Endothelial cell of umbilical vein (primary cell): ENCODE data around the gene FXYD7. TPM values are rescaled to one million over a fixed set of nuclear protein-coding genes. Genes with fewer than 3 reads are reported as not detected.
"Not testable (repeated sequence)": the region's sequence is repeated elsewhere in the genome, so short reads cannot be mapped to it uniquely, and the experiment has no call there.

Experiments used
- BruUV-seq: library from RNA; stranded (reverse); fragments of 400-500 nt; replicated peaks from 2 replicates; lab custom pipeline; 2021; lab: Mats Ljungman, UMichigan
- CTCF ChIA-PET: fragments of 300-600, 350-600 bp; sonication (Branson Sonifier 250); formaldehyde crosslinking; loops from one replicate; lab custom pipeline; 2021; ENCODE audit warnings: antibody characterized with exemption, inconsistent platforms; lab: Charles Lee
- POLR2A ChIA-PET: fragments of 300-600, 350-600 bp; sonication (Branson Sonifier 250); formaldehyde crosslinking; loops from one replicate; lab custom pipeline; 2021; ENCODE audit warnings: antibody characterized with exemption, inconsistent platforms; lab: Charles Lee
- DNase-seq: peaks from one replicate; pipeline ENCODE4 v3.0.0-alpha.2; 2011; ENCODE audit warnings: low read depth, low spot score
- FAIRE-seq: peaks from 2 replicates; lab custom pipeline; 2011; peaks lifted over from hg19 to GRCh38; lab: Jason Lieb, UNC
- H2AFZ ChIP-seq: 2 replicates; pipeline ENCODE4 v1.6.0; 2012; ENCODE audit warnings: low read depth, low read length, control low read depth, inconsistent platforms
- H3K27ac ChIP-seq: 2 replicates; pipeline ENCODE4 v1.5.1; 2011; ENCODE audit warnings: low read depth, mild to moderate bottlenecking, control low read depth, low read length, moderate library complexity; ENCODE audit not compliant: insufficient read depth
- H3K27me3 ChIP-seq, 2 experiments: 2 replicates each; pipeline versions ENCODE4 v1.6.0 to v1.6.1; 2011; ENCODE audit warnings: low read length in 2 of 2, mixed read lengths in 1 of 2; ENCODE audit not compliant: control insufficient read depth in 2 of 2, insufficient read depth in 2 of 2
- H3K36me3 ChIP-seq, 2 experiments: 2 replicates in 1 of 2; 3 replicates in 1 of 2; pipeline ENCODE4 v1.5.1; 2011; ENCODE audit warnings: low read length in 2 of 2, mild to moderate bottlenecking in 1 of 2, moderate library complexity in 1 of 2; ENCODE audit not compliant: control insufficient read depth in 2 of 2, insufficient read depth in 2 of 2; ENCODE audit errors: extremely low read depth in 1 of 2
- H3K4me1 ChIP-seq: 3 replicates; pipeline ENCODE4 v1.5.1; 2011; ENCODE audit warnings: mild to moderate bottlenecking, low read length; ENCODE audit not compliant: control insufficient read depth, insufficient read depth; ENCODE audit errors: extremely low read depth
- H3K4me2 ChIP-seq: 2 replicates; pipeline ENCODE4 v1.6.1; 2011; ENCODE audit warnings: low read length, control low read depth, mixed read lengths; ENCODE audit not compliant: insufficient read depth
- H3K4me3 ChIP-seq, 3 experiments: fragments of 200-600 bp in 1 of 3; sonication (generic), shearing (Covaris generic) in 1 of 3; replicated peaks in 1 of 3; 2 replicates each; pipeline ENCODE4 v1.5.1; 2011 to 2016; ENCODE audit warnings: control low read depth in 3 of 3, low read length in 3 of 3, mild to moderate bottlenecking in 2 of 3, inconsistent platforms in 1 of 3, low read depth in 1 of 3, moderate library complexity in 1 of 3; ENCODE audit not compliant: insufficient read depth in 1 of 3
- H3K79me2 ChIP-seq: 2 replicates; pipeline ENCODE4 v1.6.0; 2012; ENCODE audit warnings: low read length, inconsistent platforms; ENCODE audit not compliant: control insufficient read depth, insufficient read depth
- H3K9ac ChIP-seq: replicated peaks from 2 replicates; pipeline ENCODE3; 2011; ENCODE audit warnings: low read length, control low read depth; ENCODE audit not compliant: insufficient read depth; ENCODE audit errors: extremely low read depth
- H3K9me1 ChIP-seq: replicated peaks from 3 replicates; pipeline ENCODE4 v1.6.0; 2011; ENCODE audit warnings: mild to moderate bottlenecking, low read length; ENCODE audit not compliant: control insufficient read depth, insufficient read depth; ENCODE audit errors: extremely low read depth
- H3K9me3 ChIP-seq: replicated peaks from 2 replicates; pipeline ENCODE4 v1.5.1; 2012; ENCODE audit warnings: low read length, inconsistent platforms; ENCODE audit not compliant: control insufficient read depth, insufficient read depth
- H4K20me1 ChIP-seq: replicated peaks from 2 replicates; pipeline ENCODE3; 2011; ENCODE audit warnings: mild to moderate bottlenecking, low read length; ENCODE audit not compliant: control insufficient read depth, insufficient read depth; ENCODE audit errors: extremely low read depth
- EZH2 ChIP-seq: IDR thresholded peaks from 2 replicates; pipeline ENCODE4 v1.6.1; 2012; ENCODE audit warnings: borderline replicate concordance, low read depth, mild to moderate bottlenecking, moderate library complexity, low read length, inconsistent platforms; ENCODE audit not compliant: severe bottlenecking
- FOS ChIP-seq: IDR thresholded peaks from 2 replicates; pipeline ENCODE4 v1.6.1; 2011; ENCODE audit warnings: mild to moderate bottlenecking, low read length, moderate library complexity, borderline replicate concordance; ENCODE audit not compliant: insufficient read depth
- GATA2 ChIP-seq: IDR thresholded peaks from 2 replicates; pipeline ENCODE4 v1.7.0; 2011; ENCODE audit warnings: low read depth, mild to moderate bottlenecking, moderate library complexity, mixed read lengths, low read length; ENCODE audit not compliant: insufficient read length, insufficient read depth
- JUN ChIP-seq: IDR thresholded peaks from 2 replicates; pipeline ENCODE4 v1.6.1; 2011; ENCODE audit warnings: borderline replicate concordance, low read depth; ENCODE audit not compliant: insufficient read length, insufficient read depth
- MYC ChIP-seq: IDR thresholded peaks from one replicate; pipeline ENCODE4 v1.6.1; 2011; ENCODE audit warnings: mild to moderate bottlenecking, low read depth, low read length
- POLR2A ChIP-seq: IDR thresholded peaks from 2 replicates; pipeline ENCODE4 v1.6.1; 2012; ENCODE audit warnings: low read depth, mild to moderate bottlenecking, control low read depth, low read length
- POLR2AphosphoS5 ChIP-seq: IDR thresholded peaks from 2 replicates; pipeline ENCODE4 v1.6.1; 2012; ENCODE audit warnings: low read depth, mild to moderate bottlenecking, control low read depth, low read length, moderate library complexity; ENCODE audit not compliant: insufficient read depth
- dilution Hi-C: fragments of 300-500 bp; cut with MboI; formaldehyde crosslinking; loops from one replicate; pipeline ENCODE4 v1.15.0; 2019; ENCODE audit warnings: low sequenced_read_pairs; ENCODE audit not compliant: extremely low pct_ligation_motif_present
- intact Hi-C: fragments of 100-400 bp; cut with micrococcal nuclease; formaldehyde crosslinking; loops from one replicate; pipeline ENCODE4 v1.10.0; 2022
- polyA plus RNA-seq, 4 experiments: library from polyadenylated mRNA; depleted of rRNA in 3 of 4; stranded (reverse) in 3 of 4; unstranded in 1 of 4; fragments of >200 nt; gene quantifications; 2 replicates each; pipeline versions ENCODE4 v1.2.1 to v1.2.3, GENCODE V29; 2011 to 2012; ENCODE audit warnings: missing spikeins in 1 of 4
- total RNA-seq: library from RNA; stranded (reverse); gene quantifications from 2 replicates; pipeline ENCODE4 v1.2.3, GENCODE V29; 2021
- TF ChIP-seq, protein P1 (sequence below), 2 donors: IDR thresholded peaks; 1 replicate in 1 of 2; 2 replicates in 1 of 2; pipeline ENCODE4 v1.5.1; 2011; ENCODE audit warnings: low read length in 2 of 2, mild to moderate bottlenecking in 2 of 2, moderate library complexity in 2 of 2, control low read depth in 1 of 2, inconsistent platforms in 1 of 2, low read depth in 1 of 2; ENCODE audit not compliant: insufficient read depth in 1 of 2; ENCODE audit errors: extremely low read depth in 1 of 2
- TF ChIP-seq, protein P2 (sequence below): IDR thresholded peaks from 2 replicates; pipeline ENCODE4 v1.6.1; 2011; ENCODE audit not compliant: insufficient read depth, insufficient read length

The FXYD7 gene
- total and polyA plus RNA-seq, 2 donors (not counting 3 experiments of a cell fraction or from before 2014, with no cell fraction given): not detected

DNA sequence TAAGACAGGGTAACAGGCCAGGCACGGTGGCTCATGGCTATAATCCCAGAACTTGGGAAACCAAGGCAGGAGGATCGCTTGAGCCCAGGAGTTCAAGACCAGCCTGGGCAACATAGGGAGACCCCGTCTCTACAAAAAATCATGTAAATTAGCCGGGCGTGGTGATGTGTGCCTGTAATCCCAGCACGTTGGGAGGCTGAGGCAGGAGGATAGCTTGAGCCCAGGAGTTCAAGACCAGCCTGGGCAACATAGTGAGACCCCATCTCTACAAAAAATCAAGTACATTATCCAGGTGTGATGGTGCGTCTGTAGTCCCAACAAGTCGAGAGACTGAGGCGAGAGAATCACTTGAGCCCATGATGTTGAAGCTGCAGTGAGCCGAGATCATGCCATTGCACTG, 39.4 kb upstream of the FXYD7 start:
- H3K9me1 ChIP-seq, H3K79me2 ChIP-seq, H3K27me3 ChIP-seq, dilution Hi-C loops, H3K27ac ChIP-seq, H3K36me3 ChIP-seq, H3K9me3 ChIP-seq, H3K4me1 ChIP-seq, BruUV-seq, CTCF ChIA-PET, DNase-seq, H2AFZ ChIP-seq, FAIRE-seq, H4K20me1 ChIP-seq, H3K4me2 ChIP-seq, H3K4me3 ChIP-seq, H3K9ac ChIP-seq, intact Hi-C loops: not testable (repeated sequence)
- POLR2A ChIA-PET: interaction anchor here (0.6 kb wide), 1 partner anchor 47 kb away, joined by 3 read pairs; no protein-coding TSS in a partner anchor

DNA sequence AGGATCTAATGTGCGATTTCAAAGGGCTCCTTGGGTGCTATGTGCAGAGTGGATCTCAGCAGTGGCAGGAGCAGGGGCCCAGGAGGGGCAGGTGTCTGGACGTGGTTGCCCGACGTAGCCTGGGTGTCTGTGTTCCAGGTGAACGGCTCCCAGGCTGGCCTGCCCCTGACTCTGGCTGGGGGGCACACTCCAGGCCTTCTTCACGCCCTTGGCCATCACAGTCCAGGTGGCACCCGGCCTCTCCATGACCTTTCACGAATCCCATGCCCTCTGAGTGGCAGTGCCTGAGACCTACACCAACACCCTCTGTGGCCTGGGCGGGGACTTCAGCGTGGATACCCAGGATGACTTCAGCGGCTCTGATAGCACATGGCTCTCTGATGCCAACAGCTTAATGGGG, 38.7 kb upstream of the FXYD7 start:
- intact Hi-C loops (no loop called here), dilution Hi-C loops (no loop called here)
- H3K9me3 ChIP-seq: no peaks in the 10 kb centered on the region
- H3K4me1 ChIP-seq: no peaks in the 10 kb centered on the region
- no peaks in the 10 kb centered on the region for H3K79me2 ChIP-seq
- no peak overlapping the region for H3K4me2 ChIP-seq
- H3K27ac ChIP-seq: no peak overlapping the region
- H3K9me1 ChIP-seq: no peaks in the 10 kb centered on the region
- POLR2A ChIA-PET: interaction anchor here (0.6 kb wide), 1 partner anchor 47 kb away, joined by 3 read pairs; no protein-coding TSS in a partner anchor
- no peak overlapping the region for H2AFZ ChIP-seq
- BruUV-seq: no TSS peak
- TF ChIP-seq FOS: no peak
- TF ChIP-seq POLR2A: no peak
- TF ChIP-seq, protein P1, sequence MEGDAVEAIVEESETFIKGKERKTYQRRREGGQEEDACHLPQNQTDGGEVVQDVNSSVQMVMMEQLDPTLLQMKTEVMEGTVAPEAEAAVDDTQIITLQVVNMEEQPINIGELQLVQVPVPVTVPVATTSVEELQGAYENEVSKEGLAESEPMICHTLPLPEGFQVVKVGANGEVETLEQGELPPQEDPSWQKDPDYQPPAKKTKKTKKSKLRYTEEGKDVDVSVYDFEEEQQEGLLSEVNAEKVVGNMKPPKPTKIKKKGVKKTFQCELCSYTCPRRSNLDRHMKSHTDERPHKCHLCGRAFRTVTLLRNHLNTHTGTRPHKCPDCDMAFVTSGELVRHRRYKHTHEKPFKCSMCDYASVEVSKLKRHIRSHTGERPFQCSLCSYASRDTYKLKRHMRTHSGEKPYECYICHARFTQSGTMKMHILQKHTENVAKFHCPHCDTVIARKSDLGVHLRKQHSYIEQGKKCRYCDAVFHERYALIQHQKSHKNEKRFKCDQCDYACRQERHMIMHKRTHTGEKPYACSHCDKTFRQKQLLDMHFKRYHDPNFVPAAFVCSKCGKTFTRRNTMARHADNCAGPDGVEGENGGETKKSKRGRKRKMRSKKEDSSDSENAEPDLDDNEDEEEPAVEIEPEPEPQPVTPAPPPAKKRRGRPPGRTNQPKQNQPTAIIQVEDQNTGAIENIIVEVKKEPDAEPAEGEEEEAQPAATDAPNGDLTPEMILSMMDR (IDR thresholded peaks at IDR 0.05; ENCODE audit: extremely low read depth in 1 of 2, insufficient read depth in 1 of 2, low read depth in 1 of 2, low read length in 2 of 2): no peak
- TF ChIP-seq EZH2: no peak
- no peak for TF ChIP-seq GATA2
- TF ChIP-seq POLR2AphosphoS5: no peak
- no peak for TF ChIP-seq JUN
- no peak for TF ChIP-seq MYC
- TF ChIP-seq, protein P2, sequence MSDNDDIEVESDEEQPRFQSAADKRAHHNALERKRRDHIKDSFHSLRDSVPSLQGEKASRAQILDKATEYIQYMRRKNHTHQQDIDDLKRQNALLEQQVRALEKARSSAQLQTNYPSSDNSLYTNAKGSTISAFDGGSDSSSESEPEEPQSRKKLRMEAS: no peak
- H3K9ac ChIP-seq: no peak overlapping the region
- no peaks in the 10 kb centered on the region for H3K36me3 ChIP-seq
- DNase-seq (no peak), FAIRE-seq (no peak)
- H3K27me3 ChIP-seq: no peaks in the 10 kb centered on the region
- CTCF ChIA-PET: no interaction called here
- H3K4me3 ChIP-seq: no peak overlapping the region
- H4K20me1 ChIP-seq: no peaks in the 10 kb centered on the region
